Measurements from ENCODE around the gene NUP88. TPM values are rescaled to one million over a fixed set of nuclear protein-coding genes. Genes with fewer than 3 reads are reported as not detected.

The NUP88 gene
- total and polyA plus RNA-seq, 10 of the 15 experiments (the other 5 are each of a cell fraction or from before 2014, with no cell fraction given) = 110 to 244 (median 188) TPM

GRCh38 chr17:5355421-5356129 lies 63.9 kb downstream of the NUP88 start:
- H3K4me3 ChIP-seq = no peak overlapping the region
- intact Hi-C loops (cut with micrococcal nuclease; ENCODE audit: unreplicated experiment) (no loop called here), in situ Hi-C loops (cut with MboI) (no loop called here)
- no peaks in the 10 kb centered on the region for H3K4me1 ChIP-seq (ENCODE audit: control insufficient read depth, insufficient read depth, low read length)
- FAIRE-seq (no peak), DNase-seq (ENCODE audit: low read depth, low spot score) (no peak), ATAC-seq (no peak)
- no peaks in the 10 kb centered on the region for H3K9me3 ChIP-seq (replicated peaks; ENCODE audit: control insufficient read depth, insufficient read depth, low read length)
- CTCF ChIA-PET = no interaction called here
- H3K27ac ChIP-seq (ENCODE audit: control insufficient read depth, insufficient read depth) = no peak overlapping the region
- H4K20me1 ChIP-seq (ENCODE audit: control insufficient read depth, insufficient read depth) = no peaks in the 10 kb centered on the region
- RAD21 ChIA-PET (ENCODE audit: unreplicated experiment) = no interaction called here
- no peaks in the 10 kb centered on the region for H3K27me3 ChIP-seq (replicated peaks in 1 of 2; ENCODE audit: control insufficient read depth in 2 of 2, insufficient read depth in 2 of 2, low read length in 1 of 2)
- POLR2A ChIA-PET = no interaction called here
- SMC1A ChIA-PET (ENCODE audit: uncharacterized antibody, unreplicated experiment) = interaction anchor here (1.1 kb wide), 1 partner anchor 18 kb away, joined by 3 read pairs; no protein-coding TSS in a partner anchor
- no peak overlapping the region for H3K9ac ChIP-seq (ENCODE audit: control insufficient read depth, insufficient read depth, low read length)
- no TSS peak for BruUV-seq (replicated peaks)
- H2AFZ ChIP-seq (ENCODE audit: control insufficient read depth, low read depth, low read length) = no peak overlapping the region
- 98% methylated on average over 3 of the region's 3 CpGs for WGBS (ENCODE audit: insufficient coverage, insufficient replicate concordance, low lambda C conversion rate, missing lambda C conversion rate)
- H3K79me2 ChIP-seq (ENCODE audit: control insufficient read depth, insufficient read depth, low read length) = no peaks in the 10 kb centered on the region
- peaks cover 5 to 29% of the 10 kb centered on the region in 2 experiments for H3K36me3 ChIP-seq (ENCODE audit: control insufficient read depth in 2 of 2, insufficient read depth in 2 of 2, low read length in 1 of 2)
- no peak overlapping the region for H3K4me2 ChIP-seq (ENCODE audit: control insufficient read depth, insufficient read depth)
- TF ChIP-seq KLF5 (IDR thresholded peaks at IDR 0.05; ENCODE audit: partially characterized antibody) (no peak), GABPA (IDR thresholded peaks at IDR 0.05; ENCODE audit: low read depth) (no peak), ZBTB11 (CRISPR knock-in tag; IDR thresholded peaks at IDR 0.05) (no peak), RB1 (IDR thresholded peaks at IDR 0.05; ENCODE audit: borderline replicate concordance) (no peak), SMARCA5 (IDR thresholded peaks at IDR 0.05) (no peak), ZNF24 (IDR thresholded peaks at IDR 0.05) (no peak), POLR2A (IDR thresholded peaks at IDR 0.05; ENCODE audit: low read depth, low read length) (no peak), MYB (IDR thresholded peaks at IDR 0.05; ENCODE audit: borderline replicate concordance, low read depth, low read length) (no peak), SIX5 (IDR thresholded peaks at IDR 0.05; ENCODE audit: low read depth, low read length, severe bottlenecking) (no peak), EED (IDR thresholded peaks at IDR 0.05; ENCODE audit: low read depth) (no peak), SMAD5 (IDR thresholded peaks at IDR 0.05; ENCODE audit: low read depth) (no peak), RFX5 (IDR thresholded peaks at IDR 0.05; ENCODE audit: low read depth, low read length) (no peak), JUNB (IDR thresholded peaks at IDR 0.05) (no peak), NKRF (conservative IDR thresholded peaks at IDR 0.05) (no peak)
- TF ChIP-seq, protein P1, sequence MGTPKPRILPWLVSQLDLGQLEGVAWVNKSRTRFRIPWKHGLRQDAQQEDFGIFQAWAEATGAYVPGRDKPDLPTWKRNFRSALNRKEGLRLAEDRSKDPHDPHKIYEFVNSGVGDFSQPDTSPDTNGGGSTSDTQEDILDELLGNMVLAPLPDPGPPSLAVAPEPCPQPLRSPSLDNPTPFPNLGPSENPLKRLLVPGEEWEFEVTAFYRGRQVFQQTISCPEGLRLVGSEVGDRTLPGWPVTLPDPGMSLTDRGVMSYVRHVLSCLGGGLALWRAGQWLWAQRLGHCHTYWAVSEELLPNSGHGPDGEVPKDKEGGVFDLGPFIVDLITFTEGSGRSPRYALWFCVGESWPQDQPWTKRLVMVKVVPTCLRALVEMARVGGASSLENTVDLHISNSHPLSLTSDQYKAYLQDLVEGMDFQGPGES (IDR thresholded peaks at IDR 0.05) = no peak
- TF ChIP-seq, protein P2, sequence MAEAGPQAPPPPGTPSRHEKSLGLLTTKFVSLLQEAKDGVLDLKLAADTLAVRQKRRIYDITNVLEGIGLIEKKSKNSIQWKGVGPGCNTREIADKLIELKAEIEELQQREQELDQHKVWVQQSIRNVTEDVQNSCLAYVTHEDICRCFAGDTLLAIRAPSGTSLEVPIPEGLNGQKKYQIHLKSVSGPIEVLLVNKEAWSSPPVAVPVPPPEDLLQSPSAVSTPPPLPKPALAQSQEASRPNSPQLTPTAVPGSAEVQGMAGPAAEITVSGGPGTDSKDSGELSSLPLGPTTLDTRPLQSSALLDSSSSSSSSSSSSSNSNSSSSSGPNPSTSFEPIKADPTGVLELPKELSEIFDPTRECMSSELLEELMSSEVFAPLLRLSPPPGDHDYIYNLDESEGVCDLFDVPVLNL (IDR thresholded peaks at IDR 0.05; ENCODE audit: low read depth, low read length) = no peak

Data from GM12878 (cell line).